ENCODE measurements around the gene RAP2C. TPM values are rescaled to one million over a fixed set of nuclear protein-coding genes. Genes with fewer than 3 reads are reported as not detected.

Gene RAP2C
- total RNA-seq, 1 donor from 2014 or later = 48.8 TPM

GRCh38 chrX:132188175-132188574 is 31.1 kb downstream of the RAP2C start:
- DNase-seq (ENCODE audit: low spot score, unreplicated experiment) = no peak
- H3K4me1 Mint-ChIP-seq (ENCODE audit: low read depth) = no peaks in the 10 kb centered on the region
- H3K36me3 Mint-ChIP-seq (ENCODE audit: insufficient read depth) = peaks cover 1% of the 10 kb centered on the region
- peaks cover 3% of the 10 kb centered on the region for H3K9me3 Mint-ChIP-seq (ENCODE audit: low read depth)
- no peak for TF ChIP-seq CTCF (IDR thresholded peaks at IDR 0.05; ENCODE audit: unreplicated experiment)
- no peaks in the 10 kb centered on the region for H3K27me3 Mint-ChIP-seq
- H3K4me3 Mint-ChIP-seq (ENCODE audit: low read depth) = no peak overlapping the region
- H3K27ac Mint-ChIP-seq = no peak overlapping the region

- DNase-seq (ENCODE audit: low spot score, unreplicated experiment) = no peak
- TF ChIP-seq CTCF (IDR thresholded peaks at IDR 0.05; ENCODE audit: unreplicated experiment) = no peak
- no peaks in the 10 kb centered on the region for H3K36me3 Mint-ChIP-seq (ENCODE audit: insufficient read depth)
- no peaks in the 10 kb centered on the region for H3K27me3 Mint-ChIP-seq
- H3K4me3 Mint-ChIP-seq (ENCODE audit: low read depth) = no peak overlapping the region
- no peaks in the 10 kb centered on the region for H3K9me3 Mint-ChIP-seq (ENCODE audit: low read depth)
- no peak overlapping the region for H3K27ac Mint-ChIP-seq
- H3K4me1 Mint-ChIP-seq (ENCODE audit: low read depth) = no peaks in the 10 kb centered on the region
Observed at GRCh38 chrX:132187451-132187850, 31.8 kb downstream of the RAP2C start.

- no peaks in the 10 kb centered on the region for H3K9me3 Mint-ChIP-seq (ENCODE audit: low read depth)
- H3K27me3 Mint-ChIP-seq = no peaks in the 10 kb centered on the region
- DNase-seq (ENCODE audit: low spot score, unreplicated experiment) = no peak
- H3K4me3 Mint-ChIP-seq (ENCODE audit: low read depth) = no peak overlapping the region
- TF ChIP-seq CTCF (IDR thresholded peaks at IDR 0.05; ENCODE audit: unreplicated experiment) = no peak
- no peaks in the 10 kb centered on the region for H3K36me3 Mint-ChIP-seq (ENCODE audit: insufficient read depth)
- H3K4me1 Mint-ChIP-seq (ENCODE audit: low read depth) = peaks cover 9% of the 10 kb centered on the region
- no peak overlapping the region for H3K27ac Mint-ChIP-seq
Observed at GRCh38 chrX:132184871-132185270, 34.4 kb downstream of the RAP2C start.

GRCh38 chrX:132181364-132181763 is 37.9 kb downstream of the RAP2C start:
- peaks cover 9% of the 10 kb centered on the region for H3K4me1 Mint-ChIP-seq (ENCODE audit: low read depth)
- DNase-seq (ENCODE audit: low spot score, unreplicated experiment) = no peak
- H3K36me3 Mint-ChIP-seq (ENCODE audit: insufficient read depth) = no peaks in the 10 kb centered on the region
- no peak overlapping the region for H3K4me3 Mint-ChIP-seq (ENCODE audit: low read depth)
- no peak overlapping the region for H3K27ac Mint-ChIP-seq
- TF ChIP-seq CTCF (IDR thresholded peaks at IDR 0.05; ENCODE audit: unreplicated experiment) = no peak
- H3K27me3 Mint-ChIP-seq = no peaks in the 10 kb centered on the region
- H3K9me3 Mint-ChIP-seq (ENCODE audit: low read depth) = no peaks in the 10 kb centered on the region

- no peak overlapping the region for H3K27ac Mint-ChIP-seq
Observed at GRCh38 chrX:132180929-132181328, 38.3 kb downstream of the RAP2C start.

More at GRCh38 chrX:132180929-132181328, 38.3 kb downstream of the RAP2C start:
- no peaks in the 10 kb centered on the region for H3K27me3 Mint-ChIP-seq
- no peaks in the 10 kb centered on the region for H3K36me3 Mint-ChIP-seq (ENCODE audit: insufficient read depth)
- no peak for DNase-seq (ENCODE audit: low spot score, unreplicated experiment)
- TF ChIP-seq CTCF (IDR thresholded peaks at IDR 0.05; ENCODE audit: unreplicated experiment) = no peak
- no peak overlapping the region for H3K4me3 Mint-ChIP-seq (ENCODE audit: low read depth)
- H3K4me1 Mint-ChIP-seq (ENCODE audit: low read depth) = peaks cover 9% of the 10 kb centered on the region
- H3K9me3 Mint-ChIP-seq (ENCODE audit: low read depth) = no peaks in the 10 kb centered on the region
